IPS DF 4.7 (cell line): Measurements from ENCODE around the gene ANXA6.
A peak's percentile ranks its signal among the peaks of the same experiment; 100 is the strongest.

Source experiments
- DNase-seq: peaks from one replicate; pipeline ENCODE4 v3.0.0-alpha.2; 2013; ENCODE audit warnings: low spot score; ENCODE audit errors: extremely low read depth

Gene ANXA6

GRCh38 chr5:151084363-151084762 is 73.2 kb downstream of the ANXA6 start:
- DNase-seq = no peak

GRCh38 chr5:151083081-151083676 is 74.4 kb downstream of the ANXA6 start:
- no peak for DNase-seq

GRCh38 chr5:151082282-151082902 is 75.2 kb downstream of the ANXA6 start:
- DNase-seq = peak; percentile 41

GRCh38 chr5:151081431-151082281 is 75.9 kb downstream of the ANXA6 start:
- no peak for DNase-seq

GRCh38 chr5:151080613-151081430 is 76.8 kb downstream of the ANXA6 start, which contains the start of gene TNIP1:
Gene TNIP1, minus strand, starts transcription at chr5:151081034. Its CDS starts 15,939 bp downstream, at chr5:151065095.
- DNase-seq = no peak

GRCh38 chr5:151079838-151080612 is 77.6 kb downstream of the ANXA6 start:
- no peak for DNase-seq

- no peak for DNase-seq
These were observed 78.9 kb downstream of the ANXA6 start for GRCh38 chr5:151078490-151079262.

GRCh38 chr5:151077967-151078366 is 79.6 kb downstream of the ANXA6 start:
- DNase-seq = no peak

- no peak for DNase-seq
These were observed 80.2 kb downstream of the ANXA6 start for GRCh38 chr5:151077419-151077818.

GRCh38 chr5:151076616-151077015 is 81.0 kb downstream of the ANXA6 start:
- DNase-seq = no peak

GRCh38 chr5:151075698-151076331 is 81.8 kb downstream of the ANXA6 start:
- DNase-seq = no peak

- no peak for DNase-seq
These were observed 83.0 kb downstream of the ANXA6 start for GRCh38 chr5:151074557-151074956.

GRCh38 chr5:151073280-151073679 is 84.3 kb downstream of the ANXA6 start:
- DNase-seq = no peak

GRCh38 chr5:151072630-151073025 is 85.0 kb downstream of the ANXA6 start:
- no peak for DNase-seq

GRCh38 chr5:151071848-151072629 is 85.5 kb downstream of the ANXA6 start:
- no peak for DNase-seq

- DNase-seq = no peak
These were observed 86.6 kb downstream of the ANXA6 start for GRCh38 chr5:151071021-151071420.

GRCh38 chr5:151070449-151070848 is 87.1 kb downstream of the ANXA6 start:
- no peak for DNase-seq

- DNase-seq = no peak
These were observed 89.0 kb downstream of the ANXA6 start for GRCh38 chr5:151068433-151069197.
